Superior temporal gyrus (tissue), 1 donor: Measurements from ENCODE around the gene HDAC4.

Source experiments
- DNase-seq: peaks from one replicate; pipeline ENCODE4 v3.0.0-alpha.2; 2016; ENCODE audit errors: extremely low spot score

Gene HDAC4

GRCh38 chr2:239349453-239350135 lies 51.2 kb downstream of the HDAC4 start:
- no peak for DNase-seq

GRCh38 chr2:239348563-239349452 lies 52.0 kb downstream of the HDAC4 start:
- DNase-seq: no peak

- DNase-seq: no peak
Measured at GRCh38 chr2:239346676-239347075, 54.1 kb downstream of the HDAC4 start.

- DNase-seq: no peak
Measured at GRCh38 chr2:239345251-239345650, 55.6 kb downstream of the HDAC4 start.

DNA sequence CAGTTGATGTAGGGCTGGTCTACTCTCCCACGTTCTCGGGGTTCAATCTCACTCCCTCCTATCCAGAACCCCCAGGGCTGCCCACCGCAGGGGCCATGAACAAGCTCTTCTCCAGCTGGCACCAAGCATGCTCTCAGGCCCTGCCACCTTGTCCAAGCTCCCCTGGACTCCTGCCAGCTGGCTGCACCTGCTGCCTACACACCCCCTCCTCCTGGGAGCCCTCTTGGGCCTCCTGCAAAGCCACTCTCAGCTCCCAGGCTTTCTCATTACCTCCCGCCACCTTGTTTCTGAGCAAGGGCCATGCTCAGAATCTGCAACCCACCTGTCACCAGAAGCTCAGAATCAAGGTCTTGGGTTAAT lies 56.0 kb downstream of the HDAC4 start:
- no peak for DNase-seq

- DNase-seq: peak; percentile 82
Measured at GRCh38 chr2:239343946-239344856, 56.6 kb downstream of the HDAC4 start.

GRCh38 chr2:239343460-239343859 lies 57.4 kb downstream of the HDAC4 start:
- DNase-seq: no peak

GRCh38 chr2:239341840-239342239 lies 59.0 kb downstream of the HDAC4 start:
- no peak for DNase-seq

DNA sequence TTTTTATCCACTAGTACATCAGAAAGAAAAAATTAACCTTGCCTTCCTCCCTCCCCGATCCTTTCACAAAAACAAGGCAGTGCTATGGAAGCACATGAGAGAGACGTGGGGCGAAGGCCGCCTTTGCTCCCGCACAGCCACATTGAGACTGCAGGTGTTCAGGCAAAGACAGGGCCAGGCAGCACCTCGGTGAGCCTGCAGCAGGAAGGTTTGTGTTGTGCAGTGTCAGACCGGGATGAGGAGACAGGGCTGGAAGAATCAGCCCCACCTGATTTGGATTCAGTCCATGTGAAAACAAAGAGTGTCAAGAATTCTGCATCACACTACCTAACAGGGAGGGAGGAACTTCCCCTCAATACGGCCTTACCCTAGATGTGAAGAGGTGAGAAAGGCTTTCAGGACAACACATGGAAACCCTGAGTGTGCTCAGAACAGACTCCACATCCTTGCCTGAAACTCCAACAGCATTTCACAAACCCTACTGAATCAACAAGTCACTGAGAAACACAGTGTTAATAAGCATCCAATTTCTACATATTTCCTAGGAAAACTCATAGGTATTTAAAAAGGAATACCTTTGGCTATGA lies 59.6 kb downstream of the HDAC4 start:
- DNase-seq: no peak

DNA sequence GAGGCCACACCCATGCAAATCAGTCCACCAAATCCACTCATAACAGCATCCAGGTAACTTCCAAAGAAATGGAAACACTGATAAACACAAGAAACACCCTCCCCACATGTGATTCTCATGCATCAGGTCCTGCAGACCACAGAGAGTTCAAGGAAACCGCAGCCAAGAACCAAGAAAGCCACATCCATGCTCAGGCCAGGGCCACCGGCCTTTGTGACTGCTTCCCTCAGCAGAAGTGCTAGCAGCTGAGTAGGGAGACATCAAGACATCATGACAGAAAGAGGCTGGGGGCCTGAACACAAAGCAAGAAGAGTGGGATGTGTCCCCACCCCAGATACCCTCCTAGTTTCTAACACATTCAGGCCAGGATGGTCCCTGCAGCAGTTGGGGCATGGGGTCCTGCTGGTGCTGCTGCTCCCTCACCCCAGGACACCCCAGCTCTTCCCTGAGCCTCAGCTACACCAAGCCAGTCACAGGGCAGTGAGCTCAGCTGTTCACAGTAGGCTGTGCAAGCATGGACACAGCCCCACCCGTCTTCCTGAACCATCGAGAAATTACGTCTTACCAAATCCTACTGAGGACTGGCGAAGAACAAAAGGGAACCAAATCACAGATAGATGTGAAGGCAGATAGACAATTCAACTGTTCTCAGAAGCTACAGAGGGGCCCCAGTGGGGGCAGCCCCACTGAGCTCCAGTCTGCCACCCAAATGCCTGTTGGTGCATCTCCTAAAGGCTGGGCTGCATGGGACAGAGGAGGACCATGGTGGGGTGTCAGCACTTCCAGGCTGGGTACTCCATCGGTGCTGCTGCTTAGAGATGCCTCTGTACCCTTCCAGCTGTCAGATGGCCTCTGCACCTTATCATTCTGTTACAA lies 60.9 kb downstream of the HDAC4 start:
- no peak for DNase-seq

GRCh38 chr2:239339241-239339640 lies 61.6 kb downstream of the HDAC4 start:
- no peak for DNase-seq

DNA sequence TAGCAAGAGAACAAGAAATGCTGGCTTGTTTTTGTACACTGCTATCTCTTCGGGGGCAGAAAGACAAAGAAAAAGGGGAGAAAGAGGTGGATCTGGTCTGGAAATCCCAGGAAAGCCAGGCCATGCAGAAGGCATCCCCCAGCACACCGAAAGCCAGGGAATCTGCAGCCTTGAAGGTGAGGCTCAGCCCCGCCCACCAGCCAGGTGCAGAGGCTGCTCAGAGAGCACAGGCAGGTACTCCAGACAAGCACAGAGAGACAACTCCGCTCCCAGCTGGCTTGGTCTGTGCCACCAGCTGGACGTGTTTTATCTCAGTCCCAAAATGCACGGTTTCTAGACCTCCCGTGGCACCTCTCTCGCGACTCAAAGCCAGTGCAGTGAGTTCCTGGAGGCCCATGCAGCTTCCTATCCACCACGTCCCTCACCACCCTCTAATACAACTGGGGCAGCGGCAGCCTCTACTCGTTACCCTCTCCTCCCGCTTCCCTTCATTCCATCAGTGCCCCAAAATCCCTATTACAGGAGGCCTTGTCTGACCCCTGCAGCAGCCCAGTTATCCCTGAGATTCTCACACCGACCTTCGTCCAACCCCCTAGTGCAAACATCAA lies 62.8 kb downstream of the HDAC4 start:
- DNase-seq: no peak

GRCh38 chr2:239337122-239337876 lies 63.5 kb downstream of the HDAC4 start:
- peak; percentile 67 for DNase-seq

DNA sequence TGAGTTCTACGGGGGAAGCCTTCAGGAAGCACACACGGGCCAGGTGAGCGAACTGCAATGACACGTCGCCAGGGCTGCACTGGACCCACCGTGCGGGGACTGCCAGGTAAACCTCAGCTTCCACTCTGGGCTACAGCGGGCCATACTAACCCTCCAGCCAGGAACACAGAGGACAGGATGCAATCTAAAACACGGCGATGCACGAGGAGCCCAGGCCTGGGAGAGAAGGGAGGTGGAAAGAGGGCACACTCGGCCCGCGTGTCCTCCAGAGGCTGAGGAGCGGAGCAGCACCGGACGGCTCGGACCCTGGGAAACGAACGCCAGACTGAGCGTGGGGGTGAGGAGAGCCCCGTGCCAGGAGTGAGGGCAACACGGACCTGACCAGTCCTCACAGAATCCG lies 69.3 kb downstream of the HDAC4 start:
- DNase-seq: no peak

DNA sequence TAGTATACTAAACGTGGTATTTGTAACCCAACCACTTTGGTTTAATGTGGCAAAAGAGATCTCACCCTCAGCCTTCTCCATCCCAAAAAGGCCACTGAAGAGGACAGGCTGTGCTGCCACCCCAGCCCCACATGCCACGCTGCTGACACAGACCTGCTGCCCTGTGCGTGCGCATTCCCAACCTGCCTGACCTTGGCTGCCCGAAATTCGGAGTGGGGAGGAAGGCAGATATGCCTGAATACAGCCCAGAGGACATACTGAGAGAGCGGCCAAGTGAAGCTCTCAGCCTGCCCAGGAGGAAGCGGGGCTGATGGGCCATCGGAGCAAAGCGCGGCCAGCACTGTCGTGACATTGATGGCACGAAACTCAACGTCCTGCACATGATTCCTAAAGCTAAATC lies 70.0 kb downstream of the HDAC4 start:
- DNase-seq: no peak

DNA sequence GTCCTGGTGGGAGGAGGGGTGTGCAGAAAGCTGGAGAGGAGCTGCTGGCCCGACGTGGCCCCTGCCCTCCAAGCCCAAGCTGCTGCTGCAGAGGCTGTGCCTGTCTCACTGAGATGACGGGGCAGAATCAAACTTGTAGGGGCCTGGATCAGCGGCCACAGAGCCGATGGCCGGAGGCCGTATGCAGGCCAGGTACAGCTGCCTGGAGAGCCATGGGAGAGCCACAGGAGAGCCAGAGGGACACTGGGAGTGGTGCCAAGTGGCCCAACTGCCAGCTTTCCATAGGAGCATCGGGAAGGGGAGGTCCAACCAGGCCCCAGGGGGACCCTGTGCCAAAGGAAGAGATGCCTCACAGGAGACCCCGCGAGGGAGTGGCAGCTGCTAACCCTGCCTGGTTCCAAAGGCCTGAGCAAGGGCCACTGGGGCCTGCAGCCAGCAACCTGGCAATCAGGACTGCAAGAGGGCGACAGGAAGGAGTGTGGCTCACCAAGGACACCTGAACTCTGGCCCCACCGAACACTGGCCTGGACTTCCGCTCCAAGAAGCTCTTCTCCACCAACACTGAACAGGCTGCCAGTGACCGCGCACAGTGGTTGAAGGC lies 70.7 kb downstream of the HDAC4 start:
- no peak for DNase-seq

DNA sequence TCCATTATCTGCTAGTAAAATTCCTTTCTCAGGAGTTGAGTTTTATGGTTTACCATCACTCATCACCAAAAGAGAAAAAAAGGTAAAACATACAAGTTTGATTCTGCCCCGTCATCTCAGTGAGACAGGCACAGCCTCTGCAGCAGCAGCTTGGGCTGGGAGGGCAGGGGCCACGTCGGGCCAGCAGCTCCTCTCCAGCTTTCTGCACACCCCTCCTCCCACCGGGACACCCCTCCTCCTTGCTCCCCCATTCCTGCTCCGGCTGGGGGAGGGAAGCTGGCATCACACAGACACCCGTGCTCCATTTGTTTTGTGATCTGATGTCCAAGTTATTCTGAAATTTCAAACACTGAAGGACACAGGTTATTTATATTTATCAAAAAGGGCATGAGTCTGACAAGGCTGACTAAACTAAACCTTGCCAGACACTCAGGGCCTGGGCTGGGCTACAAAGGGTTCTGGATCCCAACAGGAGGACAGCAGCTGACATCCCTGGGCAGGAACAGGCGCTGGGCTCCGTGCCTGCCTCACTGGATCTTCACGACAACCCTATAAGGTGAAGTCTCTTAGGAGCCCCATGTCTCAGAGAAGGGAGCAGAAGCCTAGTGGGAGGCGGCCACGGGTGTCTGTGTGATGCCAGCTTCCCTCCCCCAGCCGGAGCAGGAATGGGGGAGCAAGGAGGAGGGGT lies 71.4 kb downstream of the HDAC4 start:
- DNase-seq: no peak

GRCh38 chr2:239328351-239329191 lies 72.2 kb downstream of the HDAC4 start:
- no peak for DNase-seq
